SK-N-SH treated with all-trans-retinoic acid at 6 μM for 48 hours (cell line): Measurements from ENCODE around the gene SRGAP2C.
"Not testable (repeated sequence)": the region's sequence is repeated elsewhere in the genome, so short reads cannot be mapped to it uniquely, and the experiment has no call there.

Experiments used
- ARNTL ChIP-seq: fragments of 450-650 bp; formaldehyde crosslinking; IDR thresholded peaks from 2 replicates; pipeline ENCODE4 v1.5.0; 2020; ENCODE audit warnings: low read depth, mild to moderate bottlenecking, moderate library complexity, borderline replicate concordance
- PPARA ChIP-seq: fragments of 250-450 bp; sonication (Bioruptor Pico); IDR thresholded peaks from 2 replicates; pipeline ENCODE4 v1.5.0; 2020; ENCODE audit warnings: mild to moderate bottlenecking, borderline replicate concordance
- RARB ChIP-seq: fragments of 250-450 bp; sonication (Bioruptor Pico); IDR thresholded peaks from 2 replicates; pipeline ENCODE4 v1.8.0; 2021; ENCODE audit warnings: mild to moderate bottlenecking, moderate library complexity
- SNAI2 ChIP-seq: fragments of 250-450 bp; sonication (Bioruptor Pico); IDR thresholded peaks from 2 replicates; pipeline ENCODE4 v1.5.0; 2020; ENCODE audit warnings: mild to moderate bottlenecking, moderate library complexity
- TCF4 ChIP-seq: fragments of 250-450 bp; sonication (Bioruptor Pico); IDR thresholded peaks from 2 replicates; pipeline ENCODE4 v1.8.0; 2021; ENCODE audit warnings: mild to moderate bottlenecking, moderate library complexity, borderline replicate concordance
- ZC3H10 ChIP-seq: fragments of 250-450 bp; sonication (Bioruptor Pico); IDR thresholded peaks from 2 replicates; pipeline ENCODE4 v1.5.1; 2021; ENCODE audit warnings: mild to moderate bottlenecking, moderate library complexity
- ZFP3 ChIP-seq: fragments of 250-450 bp; sonication (Bioruptor Pico); IDR thresholded peaks from 2 replicates; pipeline ENCODE4 v1.5.0; 2020; ENCODE audit warnings: mild to moderate bottlenecking, moderate library complexity
- ZFP30 ChIP-seq: fragments of 450-650 bp; formaldehyde crosslinking; IDR thresholded peaks from 2 replicates; pipeline ENCODE4 v1.5.0; 2022; ENCODE audit warnings: mild to moderate bottlenecking, moderate library complexity
- ZNF565 ChIP-seq: fragments of 450-650 bp; formaldehyde crosslinking; conservative IDR thresholded peaks from 2 replicates; pipeline ENCODE4 v1.5.0; 2020; ENCODE audit warnings: low read depth, mild to moderate bottlenecking, moderate library complexity
- ZNF70 ChIP-seq: fragments of 450-650 bp; formaldehyde crosslinking; IDR thresholded peaks from 2 replicates; pipeline ENCODE4 v1.5.0; 2020; ENCODE audit warnings: mild to moderate bottlenecking, moderate library complexity
- TF ChIP-seq, protein P1 (sequence below): fragments of 250-450 bp; sonication (Bioruptor Pico); IDR thresholded peaks from 2 replicates; pipeline ENCODE4 v1.5.1; 2020; ENCODE audit warnings: low read depth, mild to moderate bottlenecking, moderate library complexity
- TF ChIP-seq, protein P2 (sequence below): fragments of 250-450 bp; sonication (Bioruptor Pico); IDR thresholded peaks from 2 replicates; pipeline ENCODE4 v1.8.0; 2020; ENCODE audit warnings: mild to moderate bottlenecking, moderate library complexity, borderline replicate concordance

DNA sequence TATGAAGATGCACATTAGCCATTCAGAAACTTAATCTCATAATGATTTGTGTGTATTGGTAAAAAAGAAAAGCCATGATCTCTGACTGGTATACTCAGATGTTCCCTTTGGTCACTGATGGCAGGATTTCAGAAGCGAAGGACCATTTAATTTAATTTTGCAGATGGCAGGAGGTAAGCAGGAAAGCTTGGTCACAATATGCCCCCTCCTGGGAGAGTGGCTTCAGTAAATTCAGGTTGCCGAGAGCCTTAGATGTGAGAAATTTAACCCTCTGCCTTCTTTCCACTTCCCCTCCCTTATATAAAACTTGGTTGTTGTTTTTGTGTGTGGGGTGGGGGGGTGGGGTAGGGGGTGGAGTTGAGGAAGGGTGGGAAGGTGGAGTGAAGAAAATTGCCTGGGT lies 72.9 kb downstream of the SRGAP2C start:
- TF ChIP-seq RARB (CRISPR knock-in tag); ZNF70 (CRISPR knock-in tag); ZC3H10 (CRISPR knock-in tag); SNAI2 (CRISPR knock-in tag); ZFP30; PPARA; ARNTL (CRISPR knock-in tag); TCF4; ZFP3; ZNF565 (CRISPR knock-in tag): not testable (repeated sequence)
- TF ChIP-seq, protein P1, sequence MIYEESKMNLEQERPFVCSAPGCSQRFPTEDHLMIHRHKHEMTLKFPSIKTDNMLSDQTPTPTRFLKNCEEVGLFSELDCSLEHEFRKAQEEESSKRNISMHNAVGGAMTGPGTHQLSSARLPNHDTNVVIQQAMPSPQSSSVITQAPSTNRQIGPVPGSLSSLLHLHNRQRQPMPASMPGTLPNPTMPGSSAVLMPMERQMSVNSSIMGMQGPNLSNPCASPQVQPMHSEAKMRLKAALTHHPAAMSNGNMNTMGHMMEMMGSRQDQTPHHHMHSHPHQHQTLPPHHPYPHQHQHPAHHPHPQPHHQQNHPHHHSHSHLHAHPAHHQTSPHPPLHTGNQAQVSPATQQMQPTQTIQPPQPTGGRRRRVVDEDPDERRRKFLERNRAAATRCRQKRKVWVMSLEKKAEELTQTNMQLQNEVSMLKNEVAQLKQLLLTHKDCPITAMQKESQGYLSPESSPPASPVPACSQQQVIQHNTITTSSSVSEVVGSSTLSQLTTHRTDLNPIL (CRISPR knock-in tag), result not testable (repeated sequence)
- TF ChIP-seq, protein P2, sequence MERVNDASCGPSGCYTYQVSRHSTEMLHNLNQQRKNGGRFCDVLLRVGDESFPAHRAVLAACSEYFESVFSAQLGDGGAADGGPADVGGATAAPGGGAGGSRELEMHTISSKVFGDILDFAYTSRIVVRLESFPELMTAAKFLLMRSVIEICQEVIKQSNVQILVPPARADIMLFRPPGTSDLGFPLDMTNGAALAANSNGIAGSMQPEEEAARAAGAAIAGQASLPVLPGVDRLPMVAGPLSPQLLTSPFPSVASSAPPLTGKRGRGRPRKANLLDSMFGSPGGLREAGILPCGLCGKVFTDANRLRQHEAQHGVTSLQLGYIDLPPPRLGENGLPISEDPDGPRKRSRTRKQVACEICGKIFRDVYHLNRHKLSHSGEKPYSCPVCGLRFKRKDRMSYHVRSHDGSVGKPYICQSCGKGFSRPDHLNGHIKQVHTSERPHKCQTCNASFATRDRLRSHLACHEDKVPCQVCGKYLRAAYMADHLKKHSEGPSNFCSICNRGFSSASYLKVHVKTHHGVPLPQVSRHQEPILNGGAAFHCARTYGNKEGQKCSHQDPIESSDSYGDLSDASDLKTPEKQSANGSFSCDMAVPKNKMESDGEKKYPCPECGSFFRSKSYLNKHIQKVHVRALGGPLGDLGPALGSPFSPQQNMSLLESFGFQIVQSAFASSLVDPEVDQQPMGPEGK (CRISPR knock-in tag), result not testable (repeated sequence)
